Liver (tissue), 9 donors: ENCODE data around the gene CNKSR3. TPM values are rescaled to one million over a fixed set of nuclear protein-coding genes. Genes with fewer than 3 reads are reported as not detected.

Source experiments
- DNase-seq: peaks from one replicate; pipeline ENCODE4 v3.0.0-alpha.2; 2017; ENCODE audit warnings: low spot score
- H3K27ac ChIP-seq, 2 donors: one replicate each; pipeline ENCODE4 v1.7.0; 2013; ENCODE audit warnings: inconsistent platforms in 2 of 2, low read length in 2 of 2, control low read depth in 1 of 2, low read depth in 1 of 2, mild to moderate bottlenecking in 1 of 2
- H3K27me3 ChIP-seq, 4 donors: one replicate each; pipeline versions ENCODE4 v1.6.1 to v1.7.0; 2013; ENCODE audit warnings: low read length in 3 of 4, inconsistent platforms in 1 of 4, mild to moderate bottlenecking in 1 of 4, moderate library complexity in 1 of 4; ENCODE audit not compliant: control insufficient read depth in 4 of 4, insufficient read depth in 4 of 4
- H3K36me3 ChIP-seq, 4 donors: one replicate each; pipeline versions ENCODE4 v1.6.1 to v1.7.0; 2013; ENCODE audit warnings: low read length in 3 of 4, mild to moderate bottlenecking in 3 of 4, low read depth in 1 of 4, moderate library complexity in 1 of 4; ENCODE audit not compliant: control insufficient read depth in 4 of 4, insufficient read depth in 3 of 4
- H3K4me1 ChIP-seq, 4 donors: one replicate each; pipeline versions ENCODE4 v1.6.1 to v1.7.0; 2013; ENCODE audit warnings: low read length in 3 of 4, mild to moderate bottlenecking in 3 of 4, moderate library complexity in 1 of 4; ENCODE audit not compliant: control insufficient read depth in 4 of 4, insufficient read depth in 4 of 4
- H3K4me3 ChIP-seq, 3 donors: one replicate each; pipeline versions ENCODE4 v1.6.1 to v1.7.0; 2013; ENCODE audit warnings: low read length in 3 of 3, control low read depth in 1 of 3, low read depth in 1 of 3, mild to moderate bottlenecking in 1 of 3
- H3K9ac ChIP-seq, 2 donors: one replicate each; pipeline ENCODE4 v1.7.0; 2013; ENCODE audit warnings: low read length in 2 of 2, mild to moderate bottlenecking in 2 of 2, moderate library complexity in 2 of 2, control low read depth in 1 of 2, low read depth in 1 of 2
- H3K9me3 ChIP-seq, 4 donors: one replicate each; pipeline versions ENCODE4 v1.6.1 to v1.7.0; 2013; ENCODE audit warnings: low read length in 3 of 4; ENCODE audit not compliant: control insufficient read depth in 4 of 4
- EGR1 ChIP-seq, 2 donors: IDR thresholded peaks; 2 replicates each; pipeline ENCODE4 v1.6.1; 2016 to 2018; ENCODE audit warnings: antibody characterized with exemption in 2 of 2, low read depth in 2 of 2
- GABPA ChIP-seq, 2 donors: IDR thresholded peaks in 1 of 2; conservative IDR thresholded peaks in 1 of 2; 2 replicates each; pipeline ENCODE4 v1.6.1; 2016; ENCODE audit warnings: antibody characterized with exemption in 2 of 2, mild to moderate bottlenecking in 1 of 2, moderate library complexity in 1 of 2
- JUND ChIP-seq, 2 donors: IDR thresholded peaks; 2 replicates each; pipeline ENCODE4 v1.6.1; 2016; ENCODE audit warnings: antibody characterized with exemption in 2 of 2
- NR2F2 ChIP-seq: IDR thresholded peaks from 2 replicates; pipeline ENCODE4 v1.6.1; 2016; ENCODE audit warnings: antibody characterized with exemption
- RAD21 ChIP-seq, 2 donors: IDR thresholded peaks; 2 replicates each; pipeline ENCODE4 v1.6.1; 2016; ENCODE audit warnings: antibody characterized with exemption in 2 of 2, mild to moderate bottlenecking in 2 of 2
- RXRA ChIP-seq, 2 donors: IDR thresholded peaks; 2 replicates each; pipeline ENCODE4 v1.6.1; 2017 to 2018; ENCODE audit warnings: antibody characterized with exemption in 2 of 2, mild to moderate bottlenecking in 1 of 2
- SP1 ChIP-seq: IDR thresholded peaks from 2 replicates; pipeline ENCODE4 v1.6.1; 2018; ENCODE audit warnings: antibody characterized with exemption, mild to moderate bottlenecking
- TAF1 ChIP-seq: conservative IDR thresholded peaks from 2 replicates; pipeline ENCODE4 v1.6.1; 2016; ENCODE audit warnings: antibody characterized with exemption, mild to moderate bottlenecking
- YY1 ChIP-seq: IDR thresholded peaks from 2 replicates; pipeline ENCODE4 v1.6.1; 2016; ENCODE audit warnings: antibody characterized with exemption, mild to moderate bottlenecking
- WGBS: extraction: QIAGEN DNeasy Blood & Tissue Kit; methylation state at CpG from one replicate; pipeline ENCODE4 v1.1.7; 2013; 5-methylcytosine and 5-hydroxymethylcytosine counted together
- polyA plus RNA-seq, 2 donors: library from polyadenylated mRNA; stranded (reverse) in 1 of 2; unstranded in 1 of 2; fragments of 200-250 nt in 1 of 2; fragments of >200 nt in 1 of 2; fragmentation: Nextera tagmentation in 1 of 2; extraction: Ambion mirVana in 1 of 2; gene quantifications; one replicate each; pipeline versions ENCODE4 v1.2.1 to v1.2.3, GENCODE V29; 2013 to 2015
- total RNA-seq, 2 donors: library from RNA; depleted of rRNA; stranded (reverse); fragments of >200 nt; gene quantifications; one replicate each; pipeline ENCODE4 v1.2.3, GENCODE V29; 2014
- TF ChIP-seq, protein P1 (sequence below): fragments of 150-350 bp; IDR thresholded peaks from 2 replicates; pipeline ENCODE4 v1.5.1; 2017; ENCODE audit warnings: improper control_type of control experiment, low read depth, low read length; ENCODE audit not compliant: missing input control
- TF ChIP-seq, protein P2 (sequence below): IDR thresholded peaks from 2 replicates; pipeline ENCODE4 v1.6.1; 2016; ENCODE audit warnings: antibody characterized with exemption, mild to moderate bottlenecking
- TF ChIP-seq, protein P3 (sequence below): IDR thresholded peaks from 2 replicates; pipeline ENCODE4 v1.6.1; 2016; ENCODE audit warnings: antibody characterized with exemption
- TF ChIP-seq, protein P4 (sequence below): IDR thresholded peaks from 2 replicates; pipeline ENCODE4 v1.6.1; 2016; ENCODE audit warnings: antibody characterized with exemption
- donor health status: healthy.
- donor health status: healthy.
- donor health status: healthy.
- donor health status: healthy.
- donor health status: healthy.

Gene CNKSR3
- total and polyA plus RNA-seq, 4 donors: 6.4 to 22.7 (median 15.0) TPM

DNA sequence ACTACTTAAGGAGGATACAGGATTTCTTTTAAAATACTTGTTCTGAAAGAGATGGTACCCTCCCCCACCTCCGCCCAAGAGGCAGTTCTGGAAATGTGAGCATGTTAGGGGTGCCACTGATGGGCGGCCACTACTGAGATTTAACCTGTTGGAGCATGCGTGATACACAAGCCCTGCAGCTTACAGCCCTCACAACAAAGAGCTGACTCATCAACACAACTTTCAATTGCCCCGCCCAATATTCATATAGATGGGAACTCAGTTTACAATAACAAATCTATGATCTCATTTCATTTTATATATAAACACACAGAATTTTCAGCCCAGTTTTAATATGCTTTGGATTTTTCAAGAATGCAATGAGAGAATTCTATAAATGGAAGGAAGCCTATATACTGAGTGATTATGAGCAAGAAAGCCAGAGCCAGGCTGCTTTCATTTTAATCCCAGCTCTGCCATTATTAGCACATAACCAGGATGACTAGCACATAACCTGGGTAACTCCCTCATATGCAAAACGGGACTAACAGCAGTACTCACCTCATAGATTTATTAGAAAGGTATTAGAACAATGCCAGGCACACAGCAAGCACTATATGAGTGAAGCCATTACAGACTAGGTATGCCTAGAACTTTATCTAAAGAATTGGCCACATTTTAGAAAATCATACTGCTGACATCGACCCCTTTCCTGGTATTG is 108.3 kb downstream of the CNKSR3 start:
- peaks cover 5 to 40% (median 20%) of the 10 kb centered on the region in 4 donors for H3K36me3 ChIP-seq
- H3K27me3 ChIP-seq: no peaks in the 10 kb centered on the region
- no peak overlapping the region for H3K9ac ChIP-seq
- no peaks in the 10 kb centered on the region for H3K9me3 ChIP-seq
- TF ChIP-seq EGR1 (IDR thresholded peaks at IDR 0.05; ENCODE audit: low read depth in 2 of 2): no peak
- no peaks in the 10 kb centered on the region for H3K4me1 ChIP-seq
- DNase-seq: no peak
- 96% methylated on average over 6 of the region's 6 CpGs for WGBS
- no peak overlapping the region for H3K27ac ChIP-seq
- H3K4me3 ChIP-seq: no peak overlapping the region

DNA sequence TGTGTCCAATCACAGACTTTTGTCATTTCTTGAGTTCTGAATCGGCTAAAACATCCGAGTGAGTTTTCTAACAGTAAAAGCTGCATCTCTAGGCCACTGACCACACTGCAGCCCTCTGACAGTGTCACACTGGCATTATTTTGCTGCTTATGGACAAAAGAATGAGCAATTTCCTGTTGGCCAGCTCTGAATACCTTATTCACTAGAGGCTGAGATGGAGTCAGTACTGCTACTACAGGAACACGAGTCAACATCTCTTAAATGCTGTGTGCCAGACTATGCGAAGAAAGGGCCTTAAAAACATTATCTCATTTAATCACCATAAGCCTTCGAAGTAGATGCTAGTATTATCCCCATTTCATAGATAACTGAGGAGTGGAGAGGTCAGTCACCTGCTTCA is 111.4 kb downstream of the CNKSR3 start:
- TF ChIP-seq JUND (IDR thresholded peaks at IDR 0.05) (no peak), EGR1 (IDR thresholded peaks at IDR 0.05; ENCODE audit: low read depth in 2 of 2) (no peak), RAD21 (IDR thresholded peaks at IDR 0.05) (no peak), TAF1 (no peak), YY1 (no peak), SP1 (no peak), GABPA (IDR thresholded peaks at IDR 0.05 in 1 of 2, conservative IDR thresholded peaks at IDR 0.05 in 1 of 2) (no peak), RXRA (IDR thresholded peaks at IDR 0.05) (no peak)
- TF ChIP-seq, protein P1, sequence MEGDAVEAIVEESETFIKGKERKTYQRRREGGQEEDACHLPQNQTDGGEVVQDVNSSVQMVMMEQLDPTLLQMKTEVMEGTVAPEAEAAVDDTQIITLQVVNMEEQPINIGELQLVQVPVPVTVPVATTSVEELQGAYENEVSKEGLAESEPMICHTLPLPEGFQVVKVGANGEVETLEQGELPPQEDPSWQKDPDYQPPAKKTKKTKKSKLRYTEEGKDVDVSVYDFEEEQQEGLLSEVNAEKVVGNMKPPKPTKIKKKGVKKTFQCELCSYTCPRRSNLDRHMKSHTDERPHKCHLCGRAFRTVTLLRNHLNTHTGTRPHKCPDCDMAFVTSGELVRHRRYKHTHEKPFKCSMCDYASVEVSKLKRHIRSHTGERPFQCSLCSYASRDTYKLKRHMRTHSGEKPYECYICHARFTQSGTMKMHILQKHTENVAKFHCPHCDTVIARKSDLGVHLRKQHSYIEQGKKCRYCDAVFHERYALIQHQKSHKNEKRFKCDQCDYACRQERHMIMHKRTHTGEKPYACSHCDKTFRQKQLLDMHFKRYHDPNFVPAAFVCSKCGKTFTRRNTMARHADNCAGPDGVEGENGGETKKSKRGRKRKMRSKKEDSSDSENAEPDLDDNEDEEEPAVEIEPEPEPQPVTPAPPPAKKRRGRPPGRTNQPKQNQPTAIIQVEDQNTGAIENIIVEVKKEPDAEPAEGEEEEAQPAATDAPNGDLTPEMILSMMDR: no peak
- TF ChIP-seq, protein P2, sequence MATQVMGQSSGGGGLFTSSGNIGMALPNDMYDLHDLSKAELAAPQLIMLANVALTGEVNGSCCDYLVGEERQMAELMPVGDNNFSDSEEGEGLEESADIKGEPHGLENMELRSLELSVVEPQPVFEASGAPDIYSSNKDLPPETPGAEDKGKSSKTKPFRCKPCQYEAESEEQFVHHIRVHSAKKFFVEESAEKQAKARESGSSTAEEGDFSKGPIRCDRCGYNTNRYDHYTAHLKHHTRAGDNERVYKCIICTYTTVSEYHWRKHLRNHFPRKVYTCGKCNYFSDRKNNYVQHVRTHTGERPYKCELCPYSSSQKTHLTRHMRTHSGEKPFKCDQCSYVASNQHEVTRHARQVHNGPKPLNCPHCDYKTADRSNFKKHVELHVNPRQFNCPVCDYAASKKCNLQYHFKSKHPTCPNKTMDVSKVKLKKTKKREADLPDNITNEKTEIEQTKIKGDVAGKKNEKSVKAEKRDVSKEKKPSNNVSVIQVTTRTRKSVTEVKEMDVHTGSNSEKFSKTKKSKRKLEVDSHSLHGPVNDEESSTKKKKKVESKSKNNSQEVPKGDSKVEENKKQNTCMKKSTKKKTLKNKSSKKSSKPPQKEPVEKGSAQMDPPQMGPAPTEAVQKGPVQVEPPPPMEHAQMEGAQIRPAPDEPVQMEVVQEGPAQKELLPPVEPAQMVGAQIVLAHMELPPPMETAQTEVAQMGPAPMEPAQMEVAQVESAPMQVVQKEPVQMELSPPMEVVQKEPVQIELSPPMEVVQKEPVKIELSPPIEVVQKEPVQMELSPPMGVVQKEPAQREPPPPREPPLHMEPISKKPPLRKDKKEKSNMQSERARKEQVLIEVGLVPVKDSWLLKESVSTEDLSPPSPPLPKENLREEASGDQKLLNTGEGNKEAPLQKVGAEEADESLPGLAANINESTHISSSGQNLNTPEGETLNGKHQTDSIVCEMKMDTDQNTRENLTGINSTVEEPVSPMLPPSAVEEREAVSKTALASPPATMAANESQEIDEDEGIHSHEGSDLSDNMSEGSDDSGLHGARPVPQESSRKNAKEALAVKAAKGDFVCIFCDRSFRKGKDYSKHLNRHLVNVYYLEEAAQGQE: no peak
- H3K4me3 ChIP-seq: no peak overlapping the region
- DNase-seq: no peak
- H3K36me3 ChIP-seq: peaks cover 3 to 22% (median 11%) of the 10 kb centered on the region in 4 donors
- no peaks in the 10 kb centered on the region for H3K4me1 ChIP-seq
- no peaks in the 10 kb centered on the region for H3K27me3 ChIP-seq
- H3K9ac ChIP-seq: no peak overlapping the region
- H3K27ac ChIP-seq: no peak overlapping the region
- WGBS: 91% methylated on average over 5 of the region's 5 CpGs
- no peaks in the 10 kb centered on the region for H3K9me3 ChIP-seq

DNA sequence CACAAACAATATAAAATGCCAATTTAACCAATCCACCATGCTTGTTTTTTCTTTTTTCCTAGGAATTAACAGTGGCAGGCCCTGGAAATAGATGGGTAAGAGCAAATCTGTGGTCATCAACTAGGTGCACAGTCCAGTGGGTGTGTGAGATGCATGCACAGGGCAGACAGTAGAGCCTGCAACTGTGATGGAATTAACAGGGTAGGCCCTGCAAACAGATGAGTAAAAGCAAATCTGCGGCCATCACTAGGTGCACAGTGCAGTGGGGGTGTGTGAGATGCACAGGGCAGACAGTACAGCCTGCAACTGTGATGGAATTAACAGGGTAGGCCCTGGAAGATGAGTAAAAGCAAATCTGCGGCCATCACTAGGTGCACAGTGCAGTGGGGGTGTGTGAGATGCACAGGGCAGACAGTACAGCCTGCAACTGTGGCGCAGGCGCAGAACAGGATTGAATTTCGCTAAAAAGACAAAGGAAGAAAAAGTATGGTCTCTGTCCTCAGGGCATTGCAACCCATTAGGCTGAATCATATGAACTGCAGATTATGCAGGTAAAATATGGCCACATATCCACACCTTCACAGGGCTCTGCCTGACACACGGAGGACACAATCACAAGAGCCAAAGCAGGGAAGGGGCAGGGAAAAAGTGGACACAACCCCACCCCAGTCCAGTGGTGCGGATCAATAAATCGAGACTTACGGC is 112.8 kb downstream of the CNKSR3 start:
- no peak overlapping the region for H3K27ac ChIP-seq
- no peak for TF ChIP-seq SP1
- TF ChIP-seq EGR1 (IDR thresholded peaks at IDR 0.05; ENCODE audit: low read depth in 2 of 2): no peak
- no peak for TF ChIP-seq JUND (IDR thresholded peaks at IDR 0.05)
- TF ChIP-seq, protein P1: no peak
- TF ChIP-seq NR2F2: no peak
- TF ChIP-seq, protein P3, sequence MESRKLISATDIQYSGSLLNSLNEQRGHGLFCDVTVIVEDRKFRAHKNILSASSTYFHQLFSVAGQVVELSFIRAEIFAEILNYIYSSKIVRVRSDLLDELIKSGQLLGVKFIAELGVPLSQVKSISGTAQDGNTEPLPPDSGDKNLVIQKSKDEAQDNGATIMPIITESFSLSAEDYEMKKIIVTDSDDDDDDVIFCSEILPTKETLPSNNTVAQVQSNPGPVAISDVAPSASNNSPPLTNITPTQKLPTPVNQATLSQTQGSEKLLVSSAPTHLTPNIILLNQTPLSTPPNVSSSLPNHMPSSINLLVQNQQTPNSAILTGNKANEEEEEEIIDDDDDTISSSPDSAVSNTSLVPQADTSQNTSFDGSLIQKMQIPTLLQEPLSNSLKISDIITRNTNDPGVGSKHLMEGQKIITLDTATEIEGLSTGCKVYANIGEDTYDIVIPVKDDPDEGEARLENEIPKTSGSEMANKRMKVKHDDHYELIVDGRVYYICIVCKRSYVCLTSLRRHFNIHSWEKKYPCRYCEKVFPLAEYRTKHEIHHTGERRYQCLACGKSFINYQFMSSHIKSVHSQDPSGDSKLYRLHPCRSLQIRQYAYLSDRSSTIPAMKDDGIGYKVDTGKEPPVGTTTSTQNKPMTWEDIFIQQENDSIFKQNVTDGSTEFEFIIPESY: no peak
- TF ChIP-seq, protein P4, sequence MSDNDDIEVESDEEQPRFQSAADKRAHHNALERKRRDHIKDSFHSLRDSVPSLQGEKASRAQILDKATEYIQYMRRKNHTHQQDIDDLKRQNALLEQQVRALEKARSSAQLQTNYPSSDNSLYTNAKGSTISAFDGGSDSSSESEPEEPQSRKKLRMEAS: no peak
- no peak for TF ChIP-seq GABPA (IDR thresholded peaks at IDR 0.05 in 1 of 2, conservative IDR thresholded peaks at IDR 0.05 in 1 of 2)
- no peak for TF ChIP-seq RAD21 (IDR thresholded peaks at IDR 0.05)
- TF ChIP-seq RXRA (IDR thresholded peaks at IDR 0.05): no peak
- no peaks in the 10 kb centered on the region for H3K9me3 ChIP-seq
- no peak for DNase-seq
- no peak overlapping the region for H3K4me3 ChIP-seq
- no peaks in the 10 kb centered on the region for H3K27me3 ChIP-seq
- 95% methylated on average over 9 of the region's 9 CpGs for WGBS
- H3K4me1 ChIP-seq: no peaks in the 10 kb centered on the region
- no peak overlapping the region for H3K9ac ChIP-seq
- peaks cover 2 to 22% (median 11%) of the 10 kb centered on the region in 4 donors for H3K36me3 ChIP-seq
